HuH-7 (cell line): ENCODE data around the gene KIAA0586.

Experiments used
- DNase-seq: peaks from one replicate; pipeline ENCODE4 v3.0.0; 2011; ENCODE audit warnings: low spot score

KIAA0586 gene

GRCh38 chr14:58598028-58598803, 170.7 kb downstream of the KIAA0586 start:
- DNase-seq = no peak

GRCh38 chr14:58598804-58599525, 171.4 kb downstream of the KIAA0586 start:
- DNase-seq = no peak

GRCh38 chr14:58599707-58600106, 172.2 kb downstream of the KIAA0586 start:
- no peak for DNase-seq
